Inferior parietal cortex (tissue), 1 donor: ENCODE data around the gene VSNL1.

ENCODE experiments used
- DNase-seq: peaks from one replicate; pipeline ENCODE4 v3.0.0-alpha.2; 2016; ENCODE audit errors: extremely low spot score

The VSNL1 gene

GRCh38 chr2:17614174-17614930 lies 73.9 kb downstream of the VSNL1 start:
- DNase-seq = no peak

GRCh38 chr2:17615147-17615546 lies 74.7 kb downstream of the VSNL1 start:
- DNase-seq = no peak

- no peak for DNase-seq
Observed at GRCh38 chr2:17615728-17616351, 75.3 kb downstream of the VSNL1 start.

- no peak for DNase-seq
Observed at GRCh38 chr2:17616405-17616804, 75.9 kb downstream of the VSNL1 start.

GRCh38 chr2:17617516-17617915 lies 77.0 kb downstream of the VSNL1 start:
- no peak for DNase-seq

GRCh38 chr2:17617955-17618354 lies 77.5 kb downstream of the VSNL1 start:
- DNase-seq = no peak

- DNase-seq = peak; percentile 40
Observed at GRCh38 chr2:17620280-17620679, 79.8 kb downstream of the VSNL1 start.

GRCh38 chr2:17620841-17621240 lies 80.3 kb downstream of the VSNL1 start:
- DNase-seq = no peak

GRCh38 chr2:17621781-17622180 lies 81.3 kb downstream of the VSNL1 start:
- no peak for DNase-seq

GRCh38 chr2:17625446-17625845 lies 85.0 kb downstream of the VSNL1 start:
- DNase-seq = no peak

GRCh38 chr2:17626986-17627385 lies 86.5 kb downstream of the VSNL1 start:
- DNase-seq = no peak

GRCh38 chr2:17627434-17627833 lies 86.9 kb downstream of the VSNL1 start:
- no peak for DNase-seq

- no peak for DNase-seq
Observed at GRCh38 chr2:17628349-17629261, 88.1 kb downstream of the VSNL1 start.

GRCh38 chr2:17630089-17630488 lies 89.6 kb downstream of the VSNL1 start:
- no peak for DNase-seq

GRCh38 chr2:17634997-17635396 lies 94.5 kb downstream of the VSNL1 start:
- DNase-seq = peak; percentile 53

- no peak for DNase-seq
Observed at GRCh38 chr2:17636257-17636656, 95.8 kb downstream of the VSNL1 start.

- DNase-seq = no peak
Observed at GRCh38 chr2:17637131-17637906, 96.8 kb downstream of the VSNL1 start.

- DNase-seq = no peak
Observed at GRCh38 chr2:17638196-17638743, 97.8 kb downstream of the VSNL1 start.

- no peak for DNase-seq
Observed at GRCh38 chr2:17640406-17640805, 99.9 kb downstream of the VSNL1 start.

- peak; percentile 66 for DNase-seq
Observed at GRCh38 chr2:17643031-17643615, 102.6 kb downstream of the VSNL1 start.
